Measurements from ENCODE around the gene OAS3. TPM values are rescaled to one million over a fixed set of nuclear protein-coding genes. Genes with fewer than 3 reads are reported as not detected.
A peak's percentile ranks its signal among the peaks of the same experiment; 100 is the strongest.

Gene OAS3
- total RNA-seq, 1 donor from 2014 or later, result 62.9 TPM

DNA sequence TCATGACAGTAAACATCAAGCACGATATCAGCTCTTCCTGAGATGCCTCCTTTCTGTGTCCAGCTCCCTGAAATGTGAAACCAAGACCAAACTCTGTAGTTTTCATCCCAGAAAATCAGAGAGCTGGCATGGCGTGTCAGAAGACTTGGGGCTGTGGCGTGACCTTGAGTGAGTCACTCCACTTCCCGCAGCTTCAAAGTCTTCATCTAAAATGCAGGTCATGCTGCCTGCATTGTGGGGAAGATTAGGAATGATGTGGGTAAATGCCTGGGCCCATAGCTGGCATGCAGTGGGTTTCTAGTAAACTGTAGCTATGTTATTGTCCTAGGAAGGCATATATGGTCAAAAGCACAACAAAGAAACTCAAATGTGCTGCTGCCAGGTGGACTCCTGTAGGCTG lies 68.9 kb downstream of the OAS3 start:
- DNase-seq (ENCODE audit: extremely low read depth, low read depth, low spot score), result peak; percentile 52

- DNase-seq (ENCODE audit: extremely low read depth, low read depth, low spot score), result no peak
Observed at GRCh38 chr12:113010701-113011100, 72.4 kb downstream of the OAS3 start.

DNA sequence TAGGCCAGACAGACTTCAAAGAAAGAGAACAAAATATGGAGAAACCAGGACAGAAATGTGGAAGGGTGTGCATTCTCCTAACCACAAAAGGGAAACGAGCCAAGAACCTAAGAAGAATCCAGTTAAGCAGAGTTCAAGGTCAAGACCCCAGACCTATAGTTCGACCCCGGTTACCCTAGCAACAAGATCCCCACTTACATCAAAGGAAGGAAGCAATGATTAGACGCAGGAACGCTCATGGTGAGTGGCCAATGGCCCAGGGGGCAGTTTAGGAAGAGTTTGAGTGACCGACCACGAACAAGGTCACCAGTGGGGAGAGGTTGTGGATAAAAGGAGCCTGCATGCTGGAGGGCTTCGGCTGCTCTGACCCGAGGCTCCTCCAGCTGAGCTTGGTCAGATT lies 76.3 kb downstream of the OAS3 start:
- no peak for DNase-seq (ENCODE audit: extremely low read depth, low read depth, low spot score)

DNA sequence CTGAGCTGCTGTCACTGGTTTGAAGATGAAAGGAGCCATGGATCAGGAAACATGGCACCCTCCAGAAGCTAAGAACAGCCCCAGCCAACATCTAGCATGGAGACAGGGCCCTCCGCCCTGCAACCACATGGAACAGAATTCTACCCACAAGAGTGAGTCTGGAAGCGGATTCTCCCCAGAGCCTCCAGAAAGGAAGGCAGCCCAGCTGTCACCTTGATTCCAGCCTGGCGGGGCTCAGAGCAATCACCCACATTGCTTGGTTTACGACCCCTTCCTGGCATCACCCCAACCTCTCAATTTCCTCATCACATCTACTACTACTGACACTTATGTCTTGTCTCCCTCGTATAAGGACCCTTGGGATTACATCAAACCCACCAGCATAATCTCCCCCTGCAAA lies 78.5 kb downstream of the OAS3 start:
- DNase-seq (ENCODE audit: extremely low read depth, low read depth, low spot score), result no peak

DNA sequence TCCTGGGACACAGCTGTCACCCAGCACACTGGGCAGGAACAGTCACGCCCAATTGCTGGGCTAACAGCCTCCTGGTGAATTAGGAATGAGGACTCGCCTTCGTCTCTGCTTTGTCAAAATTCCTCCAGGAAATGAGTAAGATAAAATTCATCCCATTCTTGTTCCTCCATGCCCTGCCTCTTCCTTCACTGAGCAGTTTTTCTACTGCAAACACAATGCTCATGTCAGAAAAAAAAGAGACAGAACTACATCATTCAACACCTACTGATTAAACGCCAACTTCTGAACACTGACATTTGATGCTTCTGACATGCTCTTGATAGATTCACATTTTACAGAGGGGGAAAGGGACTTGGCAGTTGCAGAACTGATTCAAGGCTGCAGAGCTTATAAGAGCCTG lies 80.8 kb downstream of the OAS3 start:
- no peak for DNase-seq (ENCODE audit: extremely low read depth, low read depth, low spot score)

- DNase-seq (ENCODE audit: extremely low read depth, low read depth, low spot score), result no peak
Observed at GRCh38 chr12:113021500-113021899, 83.2 kb downstream of the OAS3 start.

Other genes with a start within 250 kb of the OAS3 start
- gene RPH3A, start 146.7 kb upstream of the OAS3 start, total RNA-seq, result not detected in 2 replicates
- 10.9 and 43.6 TPM in 2 replicates for gene OAS1, start 31.5 kb upstream of the OAS3 start, total RNA-seq
- 35.9 and 80.4 TPM in 2 replicates for gene OAS2, start 40.0 kb downstream of the OAS3 start, total RNA-seq
- 0.34 and 3.2 TPM in 2 replicates for gene DTX1, start 118.3 kb downstream of the OAS3 start, total RNA-seq
- gene RASAL1, start 197.3 kb downstream of the OAS3 start, total RNA-seq, result not detected in 2 replicates
- gene CFAP73, start 211.2 kb downstream of the OAS3 start, total RNA-seq, result not detected in 2 replicates
- gene DDX54, start 247.0 kb downstream of the OAS3 start, total RNA-seq, result 57.5 and 71.2 TPM in 2 replicates
- gene RITA1, start 247.2 kb downstream of the OAS3 start, total RNA-seq, result 24.3 and 33.0 TPM in 2 replicates

Data from glomerular endothelial cell (primary cell).